Measurements from ENCODE around the gene BDKRB2.

GRCh38 chr14:96207686-96208085 is 3.0 kb downstream of the BDKRB2 start:
- no peak for TF ChIP-seq POLR2A (IDR thresholded peaks at IDR 0.05; ENCODE audit: low read length)
- no peak for TF ChIP-seq GATA1 (IDR thresholded peaks at IDR 0.05; ENCODE audit: low read depth, low read length)
